ENCODE data around the gene SLF1.

GRCh38 chr5:94715768-94716167 is 97.3 kb downstream of the SLF1 start:
- TF ChIP-seq CTCF (IDR thresholded peaks at IDR 0.05) (no peak), POLR2A (IDR thresholded peaks at IDR 0.05) (no peak)

All from testis (tissue), 2 donors.